Vagina (tissue), 2 donors: ENCODE data around the gene HOXD13. TPM values are rescaled to one million over a fixed set of nuclear protein-coding genes. Genes with fewer than 3 reads are reported as not detected.

ENCODE experiments used
- DNase-seq, 2 donors: peaks; one replicate each; pipeline ENCODE4 v3.0.0-alpha.2; 2017; ENCODE audit errors: extremely low spot score in 2 of 2
- H3K27ac ChIP-seq: fragments of 200-600 bp; sonication (generic); one replicate; pipeline ENCODE4 v1.5.1; 2019
- H3K27me3 ChIP-seq: fragments of 200-600 bp; sonication (generic); one replicate; pipeline ENCODE4 v1.5.1; 2019
- H3K36me3 ChIP-seq, 2 donors: fragments of 200-600 bp; sonication (generic); one replicate each; pipeline ENCODE4 v1.5.1; 2017 to 2019
- H3K4me1 ChIP-seq: fragments of 200-600 bp; sonication (generic); one replicate; pipeline ENCODE4 v1.5.1; 2019
- H3K4me3 ChIP-seq, 2 donors: fragments of 200-600 bp; sonication (generic); 1 replicate in 1 of 2; 2 replicates in 1 of 2; pipeline ENCODE4 v1.5.1; 2016 to 2019
- H3K9me3 ChIP-seq: fragments of 200-600 bp; sonication (generic); one replicate; pipeline ENCODE4 v1.5.1; 2019
- POLR2A ChIP-seq, 2 donors: fragments of 450-650 bp; IDR thresholded peaks; one replicate each; pipeline ENCODE4 v1.6.1; 2017; ENCODE audit warnings: antibody characterized with exemption in 2 of 2, mild to moderate bottlenecking in 2 of 2, moderate library complexity in 2 of 2
- POLR2AphosphoS5 ChIP-seq, 2 donors: sonication (generic); formaldehyde crosslinking; IDR thresholded peaks; one replicate each; pipeline ENCODE4 v1.9.0; 2017; ENCODE audit warnings: antibody characterized with exemption in 2 of 2, mild to moderate bottlenecking in 2 of 2, low read depth in 1 of 2; ENCODE audit not compliant: insufficient read depth in 1 of 2
- intact Hi-C: fragments of 100-400 bp; cut with DNase I; formaldehyde crosslinking; loops from one replicate; pipeline ENCODE4 v1.15.1; 2023
- total RNA-seq: library from RNA; depleted of rRNA; stranded (reverse); fragments of >200 nt; gene quantifications from one replicate; pipeline ENCODE4 v1.2.3, GENCODE V29; 2016
- TF ChIP-seq, protein P1 (sequence below), 3 experiments: fragments of 450-650 bp in 2 of 3; fragments of 200-600 bp in 1 of 3; sonication (generic) in 1 of 3; IDR thresholded peaks; one replicate each; pipeline ENCODE4 v1.5.1; 2017 to 2019; ENCODE audit warnings: antibody characterized with exemption in 3 of 3, mild to moderate bottlenecking in 2 of 3, moderate library complexity in 2 of 3

The HOXD13 gene
- 15.7 TPM for total RNA-seq

- intact Hi-C loops = loop anchor here (5.0 kb wide), 1 partner anchor 840 kb away; no protein-coding TSS in a partner anchor
- H3K4me1 ChIP-seq = peaks cover 27% of the 10 kb centered on the region
- no peaks in the 10 kb centered on the region for H3K9me3 ChIP-seq
- TF ChIP-seq POLR2A (IDR thresholded peaks at IDR 0.05) = peak in 1 of 2 donors; percentile 97
- TF ChIP-seq, protein P1, sequence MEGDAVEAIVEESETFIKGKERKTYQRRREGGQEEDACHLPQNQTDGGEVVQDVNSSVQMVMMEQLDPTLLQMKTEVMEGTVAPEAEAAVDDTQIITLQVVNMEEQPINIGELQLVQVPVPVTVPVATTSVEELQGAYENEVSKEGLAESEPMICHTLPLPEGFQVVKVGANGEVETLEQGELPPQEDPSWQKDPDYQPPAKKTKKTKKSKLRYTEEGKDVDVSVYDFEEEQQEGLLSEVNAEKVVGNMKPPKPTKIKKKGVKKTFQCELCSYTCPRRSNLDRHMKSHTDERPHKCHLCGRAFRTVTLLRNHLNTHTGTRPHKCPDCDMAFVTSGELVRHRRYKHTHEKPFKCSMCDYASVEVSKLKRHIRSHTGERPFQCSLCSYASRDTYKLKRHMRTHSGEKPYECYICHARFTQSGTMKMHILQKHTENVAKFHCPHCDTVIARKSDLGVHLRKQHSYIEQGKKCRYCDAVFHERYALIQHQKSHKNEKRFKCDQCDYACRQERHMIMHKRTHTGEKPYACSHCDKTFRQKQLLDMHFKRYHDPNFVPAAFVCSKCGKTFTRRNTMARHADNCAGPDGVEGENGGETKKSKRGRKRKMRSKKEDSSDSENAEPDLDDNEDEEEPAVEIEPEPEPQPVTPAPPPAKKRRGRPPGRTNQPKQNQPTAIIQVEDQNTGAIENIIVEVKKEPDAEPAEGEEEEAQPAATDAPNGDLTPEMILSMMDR (IDR thresholded peaks at IDR 0.05) = no peak
- TF ChIP-seq POLR2AphosphoS5 (IDR thresholded peaks at IDR 0.05; ENCODE audit: insufficient read depth in 1 of 2, low read depth in 1 of 2) = peak in 1 of 2 donors; percentile 86
- H3K36me3 ChIP-seq = no peaks in the 10 kb centered on the region
- H3K27ac ChIP-seq = peak within 1 kb of the TSS; percentile 91
- H3K27me3 ChIP-seq = no peaks in the 10 kb centered on the region
- peak within 1 kb of the TSS; percentile 54 to 59 for H3K4me3 ChIP-seq
- DNase-seq = no peak
Observed at GRCh38 chr2:176092270-176093144, at the start of gene HOXD13. HOXD13 (plus strand) TSS chr2:176092721; CDS start chr2:176092891, 170 bp downstream.

GRCh38 chr2:176056406-176056805, 36.1 kb upstream of the HOXD13 start:
- TF ChIP-seq POLR2A (IDR thresholded peaks at IDR 0.05) = no peak
- no peak for TF ChIP-seq POLR2AphosphoS5 (IDR thresholded peaks at IDR 0.05; ENCODE audit: insufficient read depth in 1 of 2, low read depth in 1 of 2)
- TF ChIP-seq, protein P1 (IDR thresholded peaks at IDR 0.05) = no peak
- H3K27me3 ChIP-seq = no peaks in the 10 kb centered on the region
- no peak for DNase-seq
- H3K4me1 ChIP-seq = no peaks in the 10 kb centered on the region
- H3K4me3 ChIP-seq = no peak overlapping the region
- intact Hi-C loops = no loop called here
- H3K36me3 ChIP-seq = no peaks in the 10 kb centered on the region
- H3K9me3 ChIP-seq = no peaks in the 10 kb centered on the region
- H3K27ac ChIP-seq = no peak overlapping the region

- TF ChIP-seq POLR2AphosphoS5 (IDR thresholded peaks at IDR 0.05; ENCODE audit: insufficient read depth in 1 of 2, low read depth in 1 of 2) = no peak
- H3K9me3 ChIP-seq = no peaks in the 10 kb centered on the region
- no peaks in the 10 kb centered on the region for H3K4me1 ChIP-seq
- intact Hi-C loops = no loop called here
- no peak for DNase-seq
- no peak overlapping the region for H3K4me3 ChIP-seq
- no peaks in the 10 kb centered on the region for H3K36me3 ChIP-seq
- H3K27ac ChIP-seq = no peak overlapping the region
- H3K27me3 ChIP-seq = no peaks in the 10 kb centered on the region
Observed at GRCh38 chr2:176063958-176064357, 28.6 kb upstream of the HOXD13 start.

GRCh38 chr2:176066645-176067588, 25.6 kb upstream of the HOXD13 start:
- Histone ChIP-seq H3K9me3 (no peaks in the 10 kb centered on the region), H3K36me3 (no peaks in the 10 kb centered on the region), H3K4me3 (no peak overlapping the region), H3K27me3 (no peaks in the 10 kb centered on the region), H3K27ac (no peak overlapping the region), H3K4me1 (no peaks in the 10 kb centered on the region)
- TF ChIP-seq POLR2A (IDR thresholded peaks at IDR 0.05) = no peak
- TF ChIP-seq, protein P1 (IDR thresholded peaks at IDR 0.05) = no peak
- TF ChIP-seq POLR2AphosphoS5 (IDR thresholded peaks at IDR 0.05; ENCODE audit: insufficient read depth in 1 of 2, low read depth in 1 of 2) = no peak
- no peak for DNase-seq
- intact Hi-C loops = no loop called here
